ENCODE results near the gene TTC7B.

DNA sequence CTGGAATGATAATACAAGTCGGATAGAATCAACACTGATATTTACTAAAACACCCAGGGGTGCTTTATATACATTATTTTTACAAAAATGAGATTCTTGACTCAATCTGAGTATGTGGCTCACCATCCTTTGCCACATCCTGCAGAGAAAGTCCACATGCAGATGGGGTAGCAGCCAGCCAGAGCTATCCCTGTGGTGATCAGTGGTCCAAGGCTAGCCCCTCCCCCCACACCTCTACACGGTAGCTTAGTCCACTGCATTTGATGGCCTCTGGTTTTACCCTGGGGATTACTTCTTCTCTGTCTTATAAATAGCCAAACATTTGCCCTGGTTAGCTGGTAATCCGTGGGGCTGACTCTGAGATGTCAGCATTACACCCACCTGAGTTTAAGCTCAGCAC, 28.1 kb upstream of the TTC7B start:
- TF ChIP-seq EZH2 (IDR thresholded peaks at IDR 0.05; ENCODE audit: low read length, missing control alignments), result no peak
- no peak for TF ChIP-seq CTCF (conservative IDR thresholded peaks at IDR 0.05 in 1 of 2, IDR thresholded peaks at IDR 0.05 in 1 of 2; ENCODE audit: low read depth in 1 of 2, low read length in 2 of 2)

Measured in fibroblast of lung (primary cell).